ENCODE measurements around the gene TBXT. TPM values are rescaled to one million over a fixed set of nuclear protein-coding genes. Genes with fewer than 3 reads are reported as not detected.
"Not testable (repeated sequence)": the region's sequence is repeated elsewhere in the genome, so short reads cannot be mapped to it uniquely, and the experiment has no call there.

TBXT gene
- total RNA-seq, 1 experiment from 2014 or later, result not detected

- DNase-seq (ENCODE audit: low spot score), result no peak
These were observed 4.9 kb upstream of the TBXT start for GRCh38 chr6:166172546-166172945.

- no peak for DNase-seq (ENCODE audit: low spot score)
These were observed 2.1 kb upstream of the TBXT start for GRCh38 chr6:166169549-166170421.

- no peak for DNase-seq (ENCODE audit: low spot score)
These were observed 1.2 kb upstream of the TBXT start for GRCh38 chr6:166168616-166169548.

- no peak for DNase-seq (ENCODE audit: low spot score)
These were observed 356 bp downstream of the TBXT start for GRCh38 chr6:166167258-166167731.

GRCh38 chr6:166166314-166167257 is 1.1 kb downstream of the TBXT start:
- DNase-seq (ENCODE audit: low spot score), result no peak

- no peak for DNase-seq (ENCODE audit: low spot score)
These were observed 1.9 kb downstream of the TBXT start for GRCh38 chr6:166165558-166166313.

GRCh38 chr6:166162599-166163342 is 4.9 kb downstream of the TBXT start:
- DNase-seq (ENCODE audit: low spot score), result no peak

GRCh38 chr6:166157930-166158617 is 9.6 kb downstream of the TBXT start:
- no peak for DNase-seq (ENCODE audit: low spot score)

- peak; percentile 43 for DNase-seq (ENCODE audit: low spot score)
These were observed 10.7 kb downstream of the TBXT start for GRCh38 chr6:166156942-166157341.

- DNase-seq (ENCODE audit: low spot score), result no peak
These were observed 13.7 kb downstream of the TBXT start for GRCh38 chr6:166153966-166154365.

- DNase-seq (ENCODE audit: low spot score), result no peak
These were observed 15.0 kb downstream of the TBXT start for GRCh38 chr6:166152660-166153059.

GRCh38 chr6:166151798-166152197 is 15.9 kb downstream of the TBXT start:
- no peak for DNase-seq (ENCODE audit: low spot score)

GRCh38 chr6:166145751-166146150 is 21.9 kb downstream of the TBXT start:
- DNase-seq (ENCODE audit: low spot score), result peak; percentile 8

GRCh38 chr6:166143011-166143410 is 24.6 kb downstream of the TBXT start:
- DNase-seq (ENCODE audit: low spot score), result peak; percentile 18

GRCh38 chr6:166127624-166128472 is 39.8 kb downstream of the TBXT start:
- no peak for DNase-seq (ENCODE audit: low spot score)

GRCh38 chr6:166123115-166123514 is 44.5 kb downstream of the TBXT start:
- not testable (repeated sequence) for DNase-seq (ENCODE audit: low spot score)

- no peak for DNase-seq (ENCODE audit: low spot score)
These were observed 45.9 kb downstream of the TBXT start for GRCh38 chr6:166121726-166122125.

Measured in A172 (cell line).